ENCODE results near the gene GMIP. TPM values are rescaled to one million over a fixed set of nuclear protein-coding genes. Genes with fewer than 3 reads are reported as not detected.
A peak's percentile ranks its signal among the peaks of the same experiment; 100 is the strongest.

GMIP gene
- total RNA-seq, 3 donors from 2014 or later (not counting 1 experiment from before 2014, with no cell fraction given): 134 to 188 (median 150) TPM

- Mint-ChIP-seq H3K4me3 (peak overlapping the region; percentile 21), H3K9me3 (no peaks in the 10 kb centered on the region), H3K27me3 (ENCODE audit: low read depth in 2 of 2) (no peaks in the 10 kb centered on the region), H3K36me3 (no peaks in the 10 kb centered on the region), H3K27ac (peak overlapping the region; percentile 79 to 82), H3K4me1 (peaks cover 14% of the 10 kb centered on the region in 2 donors)
- Histone ChIP-seq H3K4me1 (ENCODE audit: control insufficient read depth, insufficient read depth, low read length) (peaks cover 35% of the 10 kb centered on the region), H3K9me3 (ENCODE audit: control insufficient read depth, insufficient read depth, low read length) (no peaks in the 10 kb centered on the region), H3K36me3 (ENCODE audit: control insufficient read depth, insufficient read depth, low read length) (no peaks in the 10 kb centered on the region), H3K27me3 (ENCODE audit: control insufficient read depth, insufficient read depth, low read length) (no peaks in the 10 kb centered on the region), H3K4me3 (ENCODE audit: low read length) (no peak overlapping the region), H3K27ac (ENCODE audit: low read length) (peak overlapping the region; percentile 89)
- TF ChIP-seq, protein P1, sequence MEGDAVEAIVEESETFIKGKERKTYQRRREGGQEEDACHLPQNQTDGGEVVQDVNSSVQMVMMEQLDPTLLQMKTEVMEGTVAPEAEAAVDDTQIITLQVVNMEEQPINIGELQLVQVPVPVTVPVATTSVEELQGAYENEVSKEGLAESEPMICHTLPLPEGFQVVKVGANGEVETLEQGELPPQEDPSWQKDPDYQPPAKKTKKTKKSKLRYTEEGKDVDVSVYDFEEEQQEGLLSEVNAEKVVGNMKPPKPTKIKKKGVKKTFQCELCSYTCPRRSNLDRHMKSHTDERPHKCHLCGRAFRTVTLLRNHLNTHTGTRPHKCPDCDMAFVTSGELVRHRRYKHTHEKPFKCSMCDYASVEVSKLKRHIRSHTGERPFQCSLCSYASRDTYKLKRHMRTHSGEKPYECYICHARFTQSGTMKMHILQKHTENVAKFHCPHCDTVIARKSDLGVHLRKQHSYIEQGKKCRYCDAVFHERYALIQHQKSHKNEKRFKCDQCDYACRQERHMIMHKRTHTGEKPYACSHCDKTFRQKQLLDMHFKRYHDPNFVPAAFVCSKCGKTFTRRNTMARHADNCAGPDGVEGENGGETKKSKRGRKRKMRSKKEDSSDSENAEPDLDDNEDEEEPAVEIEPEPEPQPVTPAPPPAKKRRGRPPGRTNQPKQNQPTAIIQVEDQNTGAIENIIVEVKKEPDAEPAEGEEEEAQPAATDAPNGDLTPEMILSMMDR (IDR thresholded peaks at IDR 0.05): no peak
- WGBS (ENCODE audit: insufficient coverage): 64% methylated on average over 8 of the region's 8 CpGs
- intact Hi-C loops (cut with micrococcal nuclease): no loop called here
- ATAC-seq: peak; percentile 74 to 79 (median 78)
- peak in 1 of 2 donors; percentile 94 for DNase-seq
These were observed 45.6 kb downstream of the GMIP start for GRCh38 chr19:19597809-19598306.

DNA sequence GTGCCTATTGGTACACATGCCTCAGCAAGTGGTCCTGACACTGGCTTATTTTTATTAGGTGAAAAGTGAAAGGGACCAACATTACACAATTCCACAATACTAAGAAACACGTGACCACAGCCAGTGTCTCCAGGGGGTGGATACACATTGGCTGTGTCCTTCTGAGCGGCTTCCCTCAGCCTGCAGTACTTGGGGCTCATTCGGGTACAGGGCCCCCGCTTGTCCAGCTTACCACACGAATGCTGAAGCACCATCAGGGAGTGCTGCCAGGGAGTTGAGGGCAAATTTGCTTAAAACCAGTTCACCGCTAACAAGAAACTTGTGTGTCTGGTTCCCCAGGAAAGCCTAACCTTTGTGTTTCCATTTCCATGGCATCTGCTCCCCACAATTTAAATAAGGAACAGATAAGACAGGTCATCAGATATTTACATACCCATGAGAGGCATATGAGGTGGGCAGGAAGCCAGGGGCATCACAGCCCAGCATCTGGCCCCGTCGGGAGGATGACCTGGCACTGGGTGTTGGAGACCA is 48.2 kb downstream of the GMIP start:
- Mint-ChIP-seq H3K36me3 (no peaks in the 10 kb centered on the region), H3K4me3 (no peak overlapping the region), H3K9me3 (no peaks in the 10 kb centered on the region), H3K27me3 (ENCODE audit: low read depth in 2 of 2) (no peaks in the 10 kb centered on the region), H3K27ac (no peak overlapping the region), H3K4me1 (peaks cover 7 to 19% of the 10 kb centered on the region in 2 donors)
- H3K4me1 ChIP-seq (ENCODE audit: control insufficient read depth, insufficient read depth, low read length): peaks cover 42% of the 10 kb centered on the region
- H3K27ac ChIP-seq (ENCODE audit: low read length): no peak overlapping the region
- ATAC-seq: no peak
- 89% methylated on average over 8 of the region's 8 CpGs for WGBS (ENCODE audit: insufficient coverage)
- intact Hi-C loops (cut with micrococcal nuclease): no loop called here
- TF ChIP-seq, protein P1 (IDR thresholded peaks at IDR 0.05): no peak
- no peaks in the 10 kb centered on the region for H3K9me3 ChIP-seq (ENCODE audit: control insufficient read depth, insufficient read depth, low read length)
- no peak overlapping the region for H3K4me3 ChIP-seq (ENCODE audit: low read length)
- H3K36me3 ChIP-seq (ENCODE audit: control insufficient read depth, insufficient read depth, low read length): no peaks in the 10 kb centered on the region
- H3K27me3 ChIP-seq (ENCODE audit: control insufficient read depth, insufficient read depth, low read length): no peaks in the 10 kb centered on the region
- no peak for DNase-seq

GRCh38 chr19:19594381-19594780 is 49.1 kb downstream of the GMIP start:
- intact Hi-C loops (cut with micrococcal nuclease): no loop called here
- Histone ChIP-seq H3K9me3 (ENCODE audit: control insufficient read depth, insufficient read depth, low read length) (no peaks in the 10 kb centered on the region), H3K36me3 (ENCODE audit: control insufficient read depth, insufficient read depth, low read length) (no peaks in the 10 kb centered on the region), H3K27me3 (ENCODE audit: control insufficient read depth, insufficient read depth, low read length) (no peaks in the 10 kb centered on the region), H3K4me3 (ENCODE audit: low read length) (no peak overlapping the region), H3K4me1 (ENCODE audit: control insufficient read depth, insufficient read depth, low read length) (peaks cover 42% of the 10 kb centered on the region), H3K27ac (ENCODE audit: low read length) (no peak overlapping the region)
- Mint-ChIP-seq H3K27ac (no peak overlapping the region), H3K27me3 (ENCODE audit: low read depth in 2 of 2) (no peaks in the 10 kb centered on the region), H3K4me1 (peaks cover 7 to 26% of the 10 kb centered on the region in 2 donors), H3K36me3 (no peaks in the 10 kb centered on the region), H3K4me3 (no peak overlapping the region), H3K9me3 (no peaks in the 10 kb centered on the region)
- 79% methylated on average over 4 of the region's 4 CpGs for WGBS (ENCODE audit: insufficient coverage)
- DNase-seq (no peak), ATAC-seq (no peak)
- TF ChIP-seq, protein P1 (IDR thresholded peaks at IDR 0.05): no peak

DNA sequence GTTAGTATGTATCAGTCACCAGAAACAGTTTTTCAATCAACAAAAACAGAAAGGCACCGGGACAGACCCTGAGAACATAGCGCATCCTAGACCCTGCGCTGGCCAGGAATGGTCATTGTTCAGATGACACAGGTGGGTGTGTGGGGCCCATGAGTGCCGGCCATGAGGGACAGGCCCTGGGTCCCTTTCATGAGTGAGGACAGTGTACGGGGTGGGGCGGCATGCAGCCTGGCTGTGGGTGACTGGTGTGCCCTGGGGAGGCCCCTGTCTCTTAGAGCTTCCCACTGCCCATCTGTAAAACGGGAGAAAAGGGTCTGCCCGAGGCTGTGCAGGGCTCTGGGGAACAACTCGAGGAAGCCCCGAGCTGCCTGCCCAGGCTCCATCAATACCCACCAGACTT is 50.8 kb downstream of the GMIP start:
- TF ChIP-seq, protein P1 (IDR thresholded peaks at IDR 0.05): no peak
- H3K36me3 ChIP-seq (ENCODE audit: control insufficient read depth, insufficient read depth, low read length): no peaks in the 10 kb centered on the region
- peaks cover 3 to 19% of the 10 kb centered on the region in 2 donors for H3K4me1 Mint-ChIP-seq
- no peak overlapping the region for H3K27ac Mint-ChIP-seq
- no peaks in the 10 kb centered on the region for H3K36me3 Mint-ChIP-seq
- ATAC-seq (no peak), DNase-seq (no peak)
- intact Hi-C loops (cut with micrococcal nuclease): no loop called here
- no peak overlapping the region for H3K4me3 Mint-ChIP-seq
- H3K9me3 ChIP-seq (ENCODE audit: control insufficient read depth, insufficient read depth, low read length): no peaks in the 10 kb centered on the region
- H3K4me1 ChIP-seq (ENCODE audit: control insufficient read depth, insufficient read depth, low read length): peaks cover 41% of the 10 kb centered on the region
- WGBS (ENCODE audit: insufficient coverage): 96% methylated on average over 8 of the region's 10 CpGs
- no peak overlapping the region for H3K27ac ChIP-seq (ENCODE audit: low read length)
- no peaks in the 10 kb centered on the region for H3K27me3 ChIP-seq (ENCODE audit: control insufficient read depth, insufficient read depth, low read length)
- no peak overlapping the region for H3K4me3 ChIP-seq (ENCODE audit: low read length)
- H3K27me3 Mint-ChIP-seq (ENCODE audit: low read depth in 2 of 2): no peaks in the 10 kb centered on the region
- H3K9me3 Mint-ChIP-seq: no peaks in the 10 kb centered on the region

All from natural killer cell (primary cell).